NCI-H2196 treated with DMSO at 0.1 percent for 48 hours (cell line): Measurements from ENCODE around the gene POLK.
A peak's percentile ranks its signal among the peaks of the same experiment; 100 is the strongest.
"Not testable (repeated sequence)": the region's sequence is repeated elsewhere in the genome, so short reads cannot be mapped to it uniquely, and the experiment has no call there.

Experiments
- DNase-seq: peaks from one replicate; lab custom pipeline; 2025; ENCODE audit not compliant: unreplicated experiment; lab: John Stamatoyannopoulos, UW

The POLK gene

DNA sequence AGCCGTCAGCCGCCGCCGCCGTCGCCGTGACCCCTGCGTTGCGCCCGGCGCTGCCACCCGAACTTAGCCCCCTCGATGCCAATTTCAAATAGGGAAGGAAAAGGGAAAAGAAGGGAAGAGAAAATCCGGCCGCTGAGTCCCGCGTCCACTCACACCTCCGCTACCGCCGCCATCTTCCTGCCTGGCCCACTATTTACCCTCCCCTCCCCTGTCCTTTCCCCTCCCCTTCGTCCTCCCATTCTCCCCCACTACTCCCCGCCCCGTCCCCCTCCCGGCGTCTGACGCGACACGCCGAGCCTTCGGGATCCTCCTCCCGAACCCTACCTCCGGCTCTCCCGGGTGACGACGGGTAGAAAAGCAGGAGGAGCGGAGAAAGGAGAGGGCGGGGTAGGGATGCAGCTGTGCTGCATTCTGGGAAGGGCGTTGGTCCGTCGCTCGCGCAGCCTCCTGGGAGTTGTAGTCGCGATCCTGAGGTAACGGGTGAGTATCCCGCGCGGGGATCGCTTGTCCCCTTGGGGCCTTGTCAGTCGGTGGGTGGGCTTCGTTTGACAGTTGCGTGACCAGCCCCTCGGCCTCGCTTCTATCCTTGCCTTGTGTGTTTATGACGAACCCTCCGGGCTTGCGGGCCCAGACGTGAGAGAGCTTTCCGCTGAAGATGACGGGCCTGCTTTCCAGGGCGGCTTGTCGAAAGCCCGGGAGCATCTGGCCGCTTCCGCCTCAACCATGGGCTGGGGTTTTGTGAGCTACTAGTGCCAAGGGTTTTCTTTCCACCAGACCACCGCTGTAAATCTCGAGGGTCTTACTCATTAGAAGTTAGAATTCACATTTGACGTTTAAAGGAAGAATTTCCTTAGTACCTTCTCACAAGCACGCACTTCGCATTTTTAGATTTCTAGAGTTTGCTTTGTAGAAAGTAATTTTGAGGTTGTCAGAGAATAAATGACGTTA lies at the start of gene POLK, which contains the start of gene CERT1:
TSS of gene POLK (plus strand) at position 457 of the 948 bp plus-strand sequence.
TSS of gene CERT1 (minus strand) at position 195 of the 948 bp plus-strand sequence. CDS start 422 bp downstream, outside the sequence.
- peak; percentile 82 for DNase-seq

DNA sequence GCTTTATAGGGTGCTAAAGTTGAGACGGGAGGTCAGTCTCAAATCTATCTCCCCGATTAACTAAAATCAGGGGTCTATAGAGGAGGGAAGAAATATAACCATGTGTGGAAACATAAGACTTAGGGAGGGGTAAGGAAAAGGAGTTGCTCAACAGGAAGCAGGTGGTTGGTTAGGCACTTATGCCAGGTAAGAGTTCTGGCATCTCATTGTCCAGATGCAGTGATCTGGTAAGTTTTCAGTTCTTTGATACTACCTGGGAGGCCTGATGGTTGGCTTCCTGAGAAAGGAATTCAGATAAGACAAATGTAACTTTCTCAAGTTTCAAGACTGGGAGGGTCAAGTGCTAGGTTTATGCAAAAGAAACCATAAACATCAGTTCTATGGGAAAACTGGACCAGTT lies 48.0 kb upstream of the POLK start:
- no peak for DNase-seq

DNA sequence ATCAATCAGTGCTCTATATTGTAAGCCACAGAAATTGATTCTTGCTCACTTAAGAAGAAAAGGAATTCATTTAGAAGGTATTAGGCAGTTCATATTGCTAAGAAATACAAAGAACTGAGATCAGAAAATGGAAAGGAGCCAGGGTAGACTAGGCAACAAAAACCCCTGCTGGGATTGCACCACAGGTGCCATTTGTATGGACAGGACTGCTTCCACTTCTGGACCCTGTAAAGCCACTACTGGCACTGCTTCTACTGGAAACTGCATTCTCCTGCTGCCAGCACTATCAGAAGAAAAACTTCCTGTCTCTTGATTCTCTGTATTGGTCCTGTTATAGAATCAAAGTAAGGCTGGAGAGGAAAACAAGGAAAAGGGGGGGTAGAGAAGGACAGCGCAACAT lies 46.2 kb upstream of the POLK start:
- DNase-seq, result peak; percentile 35

DNA sequence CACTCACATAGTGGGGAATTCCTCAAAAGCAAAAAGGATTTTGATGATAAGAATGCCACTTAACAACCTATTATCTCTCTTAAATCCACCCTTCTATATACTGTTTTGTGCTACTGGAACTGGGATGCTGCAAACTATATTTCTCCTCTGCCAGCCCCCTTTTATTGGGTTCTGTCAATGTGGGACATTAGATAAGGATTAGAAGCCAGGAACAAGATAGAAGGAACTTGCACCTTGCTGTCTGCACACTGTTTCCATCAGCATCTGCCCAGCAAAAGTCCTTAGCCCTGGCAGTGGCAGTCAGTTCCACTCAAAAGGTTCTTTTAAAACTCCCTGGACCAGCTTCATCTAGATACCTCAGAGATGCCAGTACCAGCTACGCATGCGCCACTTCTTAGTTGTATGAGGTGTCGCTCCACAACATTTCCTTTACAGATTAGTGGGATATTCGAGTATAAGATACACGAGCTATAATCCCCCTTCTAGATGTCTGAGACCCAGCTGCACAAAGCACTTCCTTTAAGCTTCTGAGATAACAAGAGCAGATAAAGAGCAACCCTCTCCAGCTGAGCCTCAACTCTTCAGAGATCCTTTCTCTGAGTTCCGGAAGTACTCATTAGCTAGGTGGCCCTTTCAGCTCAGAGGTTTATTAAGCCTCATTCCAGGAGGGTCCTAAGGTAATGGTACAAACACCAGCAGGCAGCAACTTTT lies 45.5 kb upstream of the POLK start:
- no peak for DNase-seq

DNA sequence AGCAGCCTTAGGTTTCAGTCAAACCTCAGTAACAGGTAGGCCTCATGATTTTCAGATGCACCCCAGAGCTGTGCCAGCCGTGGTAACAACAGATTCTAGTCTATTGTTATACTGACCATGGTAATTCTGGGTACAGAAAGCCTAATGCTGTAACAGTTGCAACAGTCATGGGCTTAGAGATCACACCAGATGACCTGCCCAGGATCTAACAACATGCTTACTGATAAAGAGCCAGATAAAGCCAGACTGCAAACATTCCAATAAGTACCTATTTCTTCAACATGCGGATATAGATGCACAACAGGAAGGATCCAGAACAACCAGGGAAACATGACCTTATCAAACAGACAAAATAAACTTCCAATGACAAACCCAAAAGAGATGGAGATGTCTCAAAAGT lies 43.1 kb upstream of the POLK start:
- DNase-seq, result no peak

DNA sequence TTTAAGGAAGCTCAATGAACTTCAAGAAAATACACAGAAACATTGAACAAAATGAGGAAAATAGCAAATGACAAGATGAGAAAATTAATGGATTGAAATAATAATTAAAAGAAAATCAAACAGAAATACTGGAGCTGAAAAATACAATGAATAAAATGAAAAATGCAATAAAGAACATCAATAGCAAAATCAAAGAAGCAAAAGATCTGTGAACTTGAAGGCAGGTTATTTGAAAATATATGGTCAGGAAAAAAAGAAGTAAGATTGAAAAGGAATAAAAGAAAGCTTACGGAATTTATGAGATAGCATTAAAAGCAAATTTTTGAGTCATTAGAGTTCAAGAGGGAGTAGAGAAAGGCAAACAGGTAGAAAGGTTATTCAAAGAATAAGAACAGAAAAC lies 42.7 kb upstream of the POLK start:
- DNase-seq, result no peak

DNA sequence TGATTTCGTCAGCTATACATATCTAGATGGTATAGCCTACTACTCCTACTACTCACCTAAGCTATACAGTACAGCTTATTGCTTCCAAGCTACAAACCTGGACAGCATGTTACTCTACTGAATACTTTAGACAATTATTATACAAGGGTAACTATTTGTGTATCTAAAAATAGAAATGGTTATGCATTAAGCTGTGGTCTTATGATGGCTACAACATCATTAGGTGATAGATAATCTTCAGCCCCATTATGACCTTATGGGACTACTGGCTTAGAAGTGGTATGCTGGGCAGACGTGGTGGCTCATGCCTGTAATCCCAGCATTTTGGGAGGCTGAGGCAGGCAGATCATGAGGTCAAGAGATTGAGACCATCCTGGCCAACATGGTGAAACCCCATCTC lies 40.5 kb upstream of the POLK start:
- DNase-seq, result no peak

DNA sequence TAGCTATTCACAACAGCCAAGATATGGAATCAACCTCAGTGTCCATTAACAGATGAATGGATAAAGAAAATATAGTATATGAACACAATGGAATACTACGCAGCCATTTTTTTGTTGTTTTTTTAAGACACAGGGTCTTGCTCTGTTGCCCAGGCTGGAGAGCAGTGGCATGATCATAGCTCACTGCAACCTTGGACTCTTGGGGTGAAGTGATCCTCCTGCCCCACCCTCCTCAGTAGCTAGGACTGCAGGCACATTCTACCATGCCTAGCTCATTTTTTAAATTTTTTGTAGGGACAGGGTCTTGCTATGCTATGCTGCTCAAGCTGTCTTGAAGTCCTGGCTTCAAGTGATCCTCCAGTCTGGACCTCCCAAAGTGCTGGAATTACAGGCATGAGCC lies 38.7 kb upstream of the POLK start:
- no peak for DNase-seq

DNA sequence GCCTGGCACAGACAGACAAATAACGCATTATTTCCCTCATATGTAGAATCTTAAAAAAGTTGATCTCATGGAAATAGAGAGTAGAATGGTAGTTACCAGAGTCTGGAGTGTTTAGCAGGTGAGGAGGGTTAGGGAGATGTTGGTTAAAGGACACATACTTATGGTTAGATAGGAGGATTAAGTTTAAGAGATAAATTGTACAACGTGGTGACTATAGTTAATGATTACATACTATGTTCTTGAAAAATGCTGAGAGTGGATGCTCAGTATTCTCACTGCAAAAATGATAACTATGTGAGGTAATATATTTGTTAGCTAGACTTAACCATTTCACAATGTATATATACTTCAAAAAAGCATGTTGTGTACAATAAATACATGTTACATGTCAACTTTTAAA lies 38.2 kb upstream of the POLK start:
- DNase-seq, result no peak

DNA sequence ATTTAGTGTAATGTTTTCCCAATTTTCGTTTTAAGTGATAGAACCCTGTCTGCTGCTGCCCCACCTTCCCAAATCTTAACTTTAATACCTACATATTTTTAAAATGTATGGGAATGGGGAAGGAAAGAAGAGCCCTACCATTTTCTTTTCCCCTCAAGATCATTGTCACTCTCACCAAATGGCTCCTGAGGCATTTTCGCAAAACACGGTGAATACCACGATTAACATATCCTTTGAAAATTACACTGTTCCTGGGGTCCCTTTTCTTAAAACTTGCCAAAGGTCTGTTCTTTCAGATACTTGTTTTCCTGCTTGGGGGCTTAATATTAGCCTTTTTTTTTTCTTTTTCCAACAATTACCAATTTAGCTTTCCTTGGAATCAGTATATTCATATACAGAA lies 36.3 kb upstream of the POLK start:
- DNase-seq, result no peak

DNA sequence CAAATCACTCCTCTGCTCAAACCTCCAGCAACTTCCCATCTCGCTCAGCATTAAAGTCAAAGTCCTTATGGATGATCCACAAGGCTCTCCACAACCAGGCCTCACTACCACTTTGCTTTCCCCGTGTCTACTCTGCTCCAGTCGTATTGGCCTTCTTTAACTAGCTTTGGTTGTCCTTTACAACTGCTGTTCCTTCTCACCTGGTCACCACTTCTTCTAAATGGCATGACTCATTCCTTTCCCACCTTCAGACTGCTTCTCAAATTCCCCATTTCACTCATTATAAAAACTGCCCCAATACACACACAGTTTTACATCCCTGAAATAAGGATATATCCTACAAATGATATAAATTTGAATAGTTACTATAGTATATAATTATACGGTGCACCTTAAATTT lies 30.7 kb upstream of the POLK start:
- DNase-seq, result no peak

DNA sequence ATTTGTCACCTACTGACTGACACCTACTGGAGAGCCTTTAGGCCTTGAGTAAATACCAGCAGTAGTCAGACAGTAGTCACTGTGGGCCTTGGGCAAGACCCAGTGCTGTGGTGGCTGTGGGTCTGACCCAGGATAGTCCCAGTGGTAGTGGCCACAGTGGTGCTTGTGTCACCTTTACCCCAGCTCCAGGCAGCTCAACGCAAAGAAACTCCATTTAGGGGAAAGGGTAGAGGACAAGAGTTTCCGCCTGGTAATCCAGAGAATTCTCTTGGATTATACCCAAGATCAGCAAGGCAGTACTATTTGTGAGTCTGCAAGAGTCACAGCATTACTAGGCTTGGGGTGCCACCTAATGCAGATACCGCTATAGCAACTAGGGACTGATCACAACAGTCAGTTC lies 29.2 kb upstream of the POLK start:
- no peak for DNase-seq

DNA sequence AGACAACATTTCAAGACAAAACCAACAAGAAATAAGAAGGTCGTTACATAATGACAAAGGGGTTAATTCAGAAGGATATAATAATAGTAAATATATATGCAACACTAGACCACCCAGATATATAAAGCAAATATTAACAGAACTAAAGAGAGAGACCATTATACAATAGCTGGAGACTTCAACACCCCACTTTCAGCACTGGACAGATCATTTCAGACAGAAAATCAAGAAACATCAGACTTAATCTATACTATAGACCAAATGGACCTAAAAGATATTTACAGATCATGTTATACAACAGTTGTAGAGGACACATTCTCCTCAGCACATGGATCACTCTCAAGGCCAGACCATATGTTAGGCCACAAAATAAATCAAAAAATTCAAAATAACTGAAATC lies 27.1 kb upstream of the POLK start:
- no peak for DNase-seq

DNA sequence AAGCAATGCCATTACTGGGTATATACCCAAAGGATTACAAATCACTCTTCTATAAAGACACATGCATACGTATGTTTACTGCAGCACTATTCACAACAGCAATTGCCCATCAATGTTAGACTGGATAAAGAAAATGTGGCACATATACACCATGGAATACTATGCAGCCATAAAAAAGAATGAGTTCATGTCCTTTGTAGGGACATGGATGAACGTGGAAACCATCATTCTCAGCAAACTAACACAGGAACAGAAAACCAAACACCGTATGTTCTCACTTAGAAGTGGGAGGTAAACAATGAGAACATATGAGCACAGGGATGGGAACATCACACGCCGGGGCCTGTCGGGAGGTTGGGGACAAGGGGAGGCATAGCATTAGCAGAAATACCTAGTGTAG lies 21.8 kb upstream of the POLK start:
- not testable (repeated sequence) for DNase-seq

DNA sequence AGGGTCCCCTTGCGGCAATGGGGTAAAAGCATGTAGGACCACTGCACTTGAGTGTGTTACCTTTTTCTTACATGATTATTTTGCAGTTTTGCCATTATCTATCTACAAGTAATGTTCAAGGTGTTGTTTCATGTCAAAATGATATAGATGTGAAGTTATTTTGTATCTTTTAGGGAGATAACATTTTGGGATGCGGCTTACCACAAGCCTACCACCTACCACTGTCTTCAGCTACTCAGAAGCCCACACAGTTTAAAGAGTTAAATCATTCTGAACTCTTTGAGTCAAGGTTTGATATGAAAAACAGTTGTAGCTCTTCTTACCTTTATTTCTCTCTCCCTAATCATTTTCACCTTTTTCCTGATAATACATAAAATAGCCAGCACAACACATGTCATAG lies 20.1 kb upstream of the POLK start:
- DNase-seq, result no peak

DNA sequence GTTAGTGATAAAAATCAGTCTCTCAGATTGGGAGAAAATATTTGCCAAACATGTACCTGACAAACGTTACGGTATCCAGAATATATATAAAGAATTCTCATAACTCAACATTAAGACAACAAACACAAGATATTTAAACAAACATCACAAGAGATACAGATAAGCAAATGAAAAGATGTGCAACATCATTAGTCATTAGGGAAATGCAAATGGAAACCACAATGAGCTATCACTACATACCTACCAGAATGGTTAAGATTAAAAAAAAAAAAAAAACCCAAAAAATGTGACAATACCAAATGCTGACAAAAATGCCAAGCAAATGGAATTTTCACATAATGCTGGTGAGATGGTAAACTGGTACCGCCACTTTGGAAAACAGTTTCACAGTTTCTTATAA lies 15.7 kb upstream of the POLK start:
- no peak for DNase-seq

DNA sequence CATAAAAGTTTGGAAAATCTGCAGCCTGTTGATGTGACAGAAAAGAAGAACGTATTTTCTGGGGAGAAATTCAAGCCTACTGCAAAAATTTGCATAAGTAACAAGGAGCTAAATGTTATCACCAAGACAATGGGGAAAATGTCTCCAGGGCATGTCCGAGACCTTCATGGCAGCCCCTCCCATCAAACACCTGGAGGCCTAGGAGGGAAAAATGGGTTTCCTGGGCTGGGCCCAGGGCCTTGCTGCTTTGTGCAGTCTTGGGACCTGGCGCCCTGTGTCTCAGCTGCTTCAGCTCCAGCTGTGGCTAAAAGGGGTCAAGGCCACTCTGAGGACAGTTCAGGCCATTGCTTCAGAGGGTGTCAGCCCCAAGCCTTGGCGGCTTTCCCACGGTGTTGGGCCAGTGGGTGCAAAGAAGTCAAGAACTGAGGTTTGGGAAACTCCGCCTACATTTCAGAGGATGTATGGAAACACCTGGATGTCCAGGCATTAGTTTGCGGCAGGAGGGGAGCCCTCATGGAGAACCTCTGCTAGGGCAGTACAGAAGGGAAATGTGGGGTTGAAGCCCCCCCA lies 13.4 kb upstream of the POLK start:
- no peak for DNase-seq

DNA sequence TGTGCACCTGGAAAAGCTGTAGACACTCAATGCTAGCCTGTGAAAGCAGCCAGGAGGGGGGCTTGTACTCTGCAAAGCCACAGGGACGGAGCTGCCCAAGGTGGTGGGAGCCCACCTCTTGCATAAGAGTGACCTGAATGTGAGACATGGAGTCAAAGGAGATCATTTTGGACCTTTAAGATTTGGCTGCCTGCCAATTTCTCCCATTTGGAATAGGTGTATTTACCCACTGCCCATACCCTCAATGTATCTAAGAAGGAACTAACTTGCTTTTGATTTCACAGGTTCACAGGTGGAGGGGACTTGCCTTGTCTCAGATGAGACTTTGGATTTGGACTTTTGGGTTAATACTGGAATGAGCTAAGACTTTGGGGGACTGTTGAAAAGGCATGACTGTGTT lies 12.8 kb upstream of the POLK start:
- DNase-seq, result not testable (repeated sequence)

DNA sequence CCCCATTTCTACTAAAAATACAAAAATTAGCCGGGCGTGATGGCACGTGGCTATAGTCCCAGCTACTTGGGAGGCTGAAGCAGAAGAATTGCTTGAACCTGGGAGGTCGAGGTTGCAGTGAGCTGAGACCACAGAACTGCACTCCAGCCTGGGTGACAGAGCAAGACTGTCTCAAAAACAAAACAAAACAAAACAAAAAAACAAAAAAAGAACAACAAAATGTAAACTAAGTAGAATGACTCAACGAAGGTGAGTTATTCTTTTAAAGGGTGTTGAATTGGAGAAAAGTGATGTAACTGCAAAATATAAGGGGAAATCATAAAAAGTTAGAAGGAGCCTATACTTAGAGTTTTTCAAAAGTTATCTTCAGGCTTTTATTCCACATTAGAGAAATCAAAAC lies 6.6 kb upstream of the POLK start:
- not testable (repeated sequence) for DNase-seq

DNA sequence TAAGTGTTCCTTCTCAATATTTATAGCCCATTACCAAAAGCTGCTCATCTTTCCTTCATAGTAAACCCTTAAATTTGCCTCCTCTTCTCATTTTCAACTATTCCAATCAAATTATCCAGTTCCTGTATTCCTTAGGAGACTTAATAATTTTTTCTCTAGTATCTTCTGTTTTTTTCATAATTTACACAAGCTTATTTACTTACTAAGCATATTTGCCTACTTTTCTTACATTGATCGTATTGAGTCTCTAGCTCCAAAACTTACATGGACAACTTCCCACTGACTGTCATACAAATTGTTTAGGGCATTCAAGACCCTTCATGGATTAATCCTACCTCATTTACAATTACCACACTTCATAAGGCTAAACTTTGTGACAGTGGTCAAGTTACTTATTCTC lies 3.9 kb upstream of the POLK start:
- DNase-seq, result no peak

DNA sequence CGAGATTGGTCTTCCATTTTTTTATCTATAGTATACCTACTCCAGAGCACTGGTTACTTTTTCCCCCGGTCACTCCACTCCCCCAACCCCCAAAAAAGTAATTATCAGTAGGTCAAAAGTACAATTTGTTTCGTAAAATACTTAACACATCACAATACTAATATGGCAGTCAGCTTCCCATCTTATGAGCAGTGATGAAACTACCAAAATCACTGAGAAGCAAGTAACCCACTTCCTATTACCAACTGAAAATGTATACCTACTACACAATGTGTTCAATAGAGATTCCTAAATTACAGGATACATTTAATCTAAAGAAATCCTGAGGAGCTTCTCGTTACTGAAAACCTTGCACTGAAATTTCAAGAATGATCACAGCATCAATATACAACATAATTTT lies 2.1 kb upstream of the POLK start:
- no peak for DNase-seq

DNA sequence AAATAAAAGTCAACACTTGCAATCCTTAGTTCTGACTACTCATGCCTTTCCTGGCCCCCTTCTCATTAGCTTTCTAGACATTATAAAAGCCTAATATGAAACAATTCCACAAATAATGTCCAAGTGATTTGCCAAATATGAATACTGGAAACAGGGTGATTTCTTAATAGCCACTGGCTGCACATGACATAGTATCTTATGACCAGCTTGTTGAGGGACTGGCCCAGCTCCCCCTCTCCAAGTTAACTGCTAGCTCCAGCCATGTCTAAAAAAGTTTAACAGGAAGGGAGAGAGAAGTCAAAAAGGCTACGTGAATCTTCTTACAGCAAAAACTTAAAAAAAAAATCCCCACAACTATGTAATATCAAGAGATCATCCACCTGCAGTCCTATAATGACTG lies 1.7 kb upstream of the POLK start:
- DNase-seq, result no peak
